ENCODE results near the gene OPRL1. TPM values are rescaled to one million over a fixed set of nuclear protein-coding genes. Genes with fewer than 3 reads are reported as not detected.

OPRL1 gene
- total RNA-seq, 4 donors from 2014 or later: 0.14 to 0.32 TPM; not detected in 2

- TF ChIP-seq EP300 (IDR thresholded peaks at IDR 0.05; ENCODE audit: low read depth) (no peak), CTCF (IDR thresholded peaks at IDR 0.05) (no peak)
- in situ Hi-C loops (cut with MboI; ENCODE audit: low pct_ligation_motif_present in 1 of 4, low pct_unique_long_range_greater_than_20kb in 1 of 4, low sequenced_read_pairs in 3 of 4): no loop called here
- Histone ChIP-seq H3K9me3 (no peaks in the 10 kb centered on the region), H3K27ac (no peak overlapping the region), H3K27me3 (peaks cover 62% of the 10 kb centered on the region), H3K4me3 (no peak overlapping the region), H3K4me1 (peaks cover 13 to 30% (median 20%) of the 10 kb centered on the region in 4 donors), H3K36me3 (peaks cover 0 to 18% (median 7%) of the 10 kb centered on the region in 4 donors)
- intact Hi-C loops (cut with DNase I; ENCODE audit: low total_unique reads): loop anchor here (5.0 kb wide), 1 partner anchor 75 kb away; no protein-coding TSS in a partner anchor
- 40 to 59% methylated on average over 1 to 3 of the region's 3 CpGs for WGBS, 2 donors (ENCODE audit: low coverage in 1 of 2)
- no peak for DNase-seq
These were observed 42.7 kb upstream of the OPRL1 start for GRCh38 chr20:64037199-64037497.

DNA sequence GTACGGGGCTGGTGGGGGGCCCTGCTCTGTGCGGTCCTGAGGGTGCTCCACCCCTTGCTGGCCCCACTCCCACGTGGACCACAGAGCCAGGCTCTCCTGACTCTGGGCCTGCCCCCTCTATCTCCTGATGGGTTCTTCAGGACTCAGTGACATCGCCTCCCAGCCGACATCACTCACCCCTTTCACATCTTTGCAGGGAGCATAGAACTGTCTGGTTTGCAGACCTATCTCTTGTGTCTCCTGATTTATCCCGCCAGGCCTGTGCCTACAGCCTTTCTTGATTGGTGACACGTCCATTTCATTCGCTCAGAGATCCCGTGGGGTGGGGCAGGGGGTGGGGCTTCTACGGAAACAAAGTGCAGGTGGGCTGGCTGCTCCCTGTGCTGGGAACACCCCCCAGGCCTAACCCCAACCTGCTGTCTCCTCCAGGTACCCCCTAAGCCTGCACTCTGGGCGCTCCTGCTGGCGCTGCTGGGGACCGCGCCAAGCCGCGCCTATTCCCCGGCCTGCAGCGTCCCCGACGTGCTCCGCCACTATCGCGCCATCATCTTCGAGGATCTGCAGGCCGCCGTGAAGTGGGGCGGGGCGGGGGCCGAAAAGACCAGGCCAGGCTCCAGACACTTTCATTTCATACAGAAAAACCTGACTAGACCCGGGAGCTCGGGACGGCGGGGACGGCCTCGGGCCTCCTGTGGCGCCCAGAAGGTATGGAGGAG, 42.2 kb upstream of the OPRL1 start:
- 11 to 20% methylated on average over 1 to 34 of the region's 36 CpGs for WGBS, 2 donors (ENCODE audit: low coverage in 1 of 2)
- intact Hi-C loops (cut with DNase I; ENCODE audit: low total_unique reads): loop anchor here (5.0 kb wide), 1 partner anchor 75 kb away; no protein-coding TSS in a partner anchor
- no peak overlapping the region for H3K27ac ChIP-seq
- H3K9me3 ChIP-seq: no peaks in the 10 kb centered on the region
- H3K27me3 ChIP-seq: peaks cover 66% of the 10 kb centered on the region
- DNase-seq: no peak
- in situ Hi-C loops (cut with MboI; ENCODE audit: low pct_ligation_motif_present in 1 of 4, low pct_unique_long_range_greater_than_20kb in 1 of 4, low sequenced_read_pairs in 3 of 4): no loop called here
- peaks cover 0 to 14% (median 6%) of the 10 kb centered on the region in 4 donors for H3K36me3 ChIP-seq
- TF ChIP-seq CTCF (IDR thresholded peaks at IDR 0.05) (no peak), POLR2A (IDR thresholded peaks at IDR 0.05) (no peak), EP300 (IDR thresholded peaks at IDR 0.05; ENCODE audit: low read depth) (no peak), POLR2AphosphoS5 (IDR thresholded peaks at IDR 0.05) (no peak)
- peak overlapping the region in 2 of 4 donors; percentile 46 to 53 for H3K4me3 ChIP-seq
- H3K4me1 ChIP-seq: peaks cover 16 to 34% (median 24%) of the 10 kb centered on the region in 4 donors

DNA sequence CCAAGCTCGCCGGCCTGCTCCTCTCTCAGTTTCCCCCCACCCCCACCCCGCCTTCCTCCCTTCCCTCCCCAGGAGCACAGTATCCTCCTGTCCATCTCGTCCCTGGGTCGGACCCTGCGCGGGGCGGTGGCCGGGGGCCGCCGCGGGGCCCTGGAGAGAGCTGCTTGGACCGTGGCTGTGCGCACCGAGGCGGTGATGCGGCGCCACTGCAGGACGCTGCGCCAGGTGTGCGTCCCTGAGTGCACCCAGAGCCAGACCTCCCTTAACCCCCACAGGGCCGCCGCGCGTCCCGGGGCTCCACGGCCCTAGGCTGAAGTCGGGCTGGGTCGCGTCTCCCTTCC, 41.7 kb upstream of the OPRL1 start:
- Histone ChIP-seq H3K4me1 (peaks cover 16 to 34% (median 24%) of the 10 kb centered on the region in 4 donors), H3K27ac (peak overlapping the region in 3 of 4 donors; percentile 33 to 66 (median 57)), H3K4me3 (peak overlapping the region in 3 of 4 donors; percentile 16 to 53 (median 46)), H3K9me3 (no peaks in the 10 kb centered on the region), H3K36me3 (peaks cover 0 to 10% (median 4%) of the 10 kb centered on the region in 4 donors), H3K27me3 (peaks cover 66% of the 10 kb centered on the region)
- intact Hi-C loops (cut with DNase I; ENCODE audit: low total_unique reads) (loop anchor here (5.0 kb wide), 1 partner anchor 74 kb away; no protein-coding TSS in a partner anchor), in situ Hi-C loops (cut with MboI; ENCODE audit: low pct_ligation_motif_present in 1 of 4, low pct_unique_long_range_greater_than_20kb in 1 of 4, low sequenced_read_pairs in 3 of 4) (no loop called here)
- DNase-seq: no peak
- WGBS, 2 donors (ENCODE audit: low coverage in 1 of 2): 0% methylated on average over 2 of the region's 30 CpGs; no CpG with 5 or more reads in 1 of the 2 donors
- no peak for TF ChIP-seq POLR2A (IDR thresholded peaks at IDR 0.05)
- no peak for TF ChIP-seq POLR2AphosphoS5 (IDR thresholded peaks at IDR 0.05)
- TF ChIP-seq CTCF (IDR thresholded peaks at IDR 0.05): no peak
- TF ChIP-seq EP300 (IDR thresholded peaks at IDR 0.05; ENCODE audit: low read depth): no peak

GRCh38 chr20:64038565-64039292, 41.2 kb upstream of the OPRL1 start:
- in situ Hi-C loops (cut with MboI; ENCODE audit: low pct_ligation_motif_present in 1 of 4, low pct_unique_long_range_greater_than_20kb in 1 of 4, low sequenced_read_pairs in 3 of 4): no loop called here
- Histone ChIP-seq H3K4me1 (peaks cover 16 to 34% (median 24%) of the 10 kb centered on the region in 4 donors), H3K27me3 (peaks cover 72% of the 10 kb centered on the region), H3K4me3 (peak overlapping the region; percentile 16 to 53 (median 32)), H3K27ac (peak overlapping the region; percentile 33 to 66 (median 52)), H3K36me3 (peaks cover 0 to 5% (median under 1%) of the 10 kb centered on the region in 4 donors), H3K9me3 (no peaks in the 10 kb centered on the region)
- 0 to 1% methylated on average over 1 to 17 of the region's 91 CpGs for whole genome bisulfite sequencing, 2 donors (ENCODE audit: low coverage in 1 of 2)
- peak; percentile 78 for DNase-seq
- TF ChIP-seq EP300 (IDR thresholded peaks at IDR 0.05; ENCODE audit: low read depth) (no peak), CTCF (IDR thresholded peaks at IDR 0.05) (peak; percentile 61 to 83 (median 65)), POLR2A (IDR thresholded peaks at IDR 0.05) (no peak), POLR2AphosphoS5 (IDR thresholded peaks at IDR 0.05) (no peak)
- intact Hi-C loops (cut with DNase I; ENCODE audit: low total_unique reads): loop anchor here (5.0 kb wide), 1 partner anchor 74 kb away; no protein-coding TSS in a partner anchor
